GM15510 (cell line): ENCODE measurements around the gene PHACTR2.

ENCODE experiments used
- POLR2A ChIP-seq: IDR thresholded peaks from 3 replicates; pipeline ENCODE4 v1.6.1; 2011; ENCODE audit warnings: borderline replicate concordance; ENCODE audit not compliant: insufficient read length; ENCODE audit errors: extremely low read depth

PHACTR2 gene

GRCh38 chr6:143677891-143678791 is at the start of gene PHACTR2:
Gene PHACTR2, plus strand, starts transcription at chr6:143677965. Its CDS starts 199 bp downstream, at chr6:143678164.
- no peak for TF ChIP-seq POLR2A

- TF ChIP-seq POLR2A, result no peak
Observed at GRCh38 chr6:143629104-143630080, 48.4 kb upstream of the PHACTR2 start.

GRCh38 chr6:143632894-143633293 is 44.9 kb upstream of the PHACTR2 start:
- TF ChIP-seq POLR2A, result no peak

- no peak for TF ChIP-seq POLR2A
Observed at GRCh38 chr6:143634486-143634885, 43.3 kb upstream of the PHACTR2 start.

GRCh38 chr6:143637691-143638090 is 40.1 kb upstream of the PHACTR2 start:
- no peak for TF ChIP-seq POLR2A

- TF ChIP-seq POLR2A, result no peak
Observed at GRCh38 chr6:143642403-143642802, 35.4 kb upstream of the PHACTR2 start.

- no peak for TF ChIP-seq POLR2A
Observed at GRCh38 chr6:143647191-143647590, 30.6 kb upstream of the PHACTR2 start.

GRCh38 chr6:143647732-143648131 is 30.0 kb upstream of the PHACTR2 start:
- no peak for TF ChIP-seq POLR2A

- no peak for TF ChIP-seq POLR2A
Observed at GRCh38 chr6:143652841-143653331, 24.9 kb upstream of the PHACTR2 start.

- no peak for TF ChIP-seq POLR2A
Observed at GRCh38 chr6:143655541-143655940, 22.2 kb upstream of the PHACTR2 start.

GRCh38 chr6:143656026-143656425 is 21.7 kb upstream of the PHACTR2 start:
- TF ChIP-seq POLR2A, result no peak

GRCh38 chr6:143657809-143658208 is 20.0 kb upstream of the PHACTR2 start:
- TF ChIP-seq POLR2A, result no peak

- no peak for TF ChIP-seq POLR2A
Observed at GRCh38 chr6:143664171-143664570, 13.6 kb upstream of the PHACTR2 start.

GRCh38 chr6:143673669-143674068 is 4.1 kb upstream of the PHACTR2 start:
- no peak for TF ChIP-seq POLR2A
